HepG2 (cell line): ENCODE measurements around the gene PNO1. TPM values are rescaled to one million over a fixed set of nuclear protein-coding genes. Genes with fewer than 3 reads are reported as not detected.

Experiments used
- EED ChIP-seq: sonication (generic); formaldehyde crosslinking; IDR thresholded peaks from 2 replicates; pipeline ENCODE4 v1.5.0; 2020; ENCODE audit warnings: mild to moderate bottlenecking, missing genetic modification reagents
- FOXA1 ChIP-seq, 2 experiments: fragments of 450-650 bp in 1 of 2; sonication (generic) in 1 of 2; formaldehyde crosslinking in 1 of 2; IDR thresholded peaks; 2 replicates each; pipeline versions ENCODE4 v1.4.0 to v1.6.1; 2016 to 2020; ENCODE audit warnings: missing genetic modification reagents in 1 of 2
- HDAC1 ChIP-seq: sonication (generic); formaldehyde crosslinking; IDR thresholded peaks from 2 replicates; pipeline ENCODE4 v1.5.1; 2020; ENCODE audit warnings: mild to moderate bottlenecking, missing genetic modification reagents
- HMG20A ChIP-seq: IDR thresholded peaks from 2 replicates; pipeline ENCODE4 v1.6.1; 2016; ENCODE audit warnings: borderline replicate concordance
- MEF2D ChIP-seq: sonication (generic); formaldehyde crosslinking; IDR thresholded peaks from 2 replicates; pipeline ENCODE4 v1.5.1; 2020; ENCODE audit warnings: mild to moderate bottlenecking, missing genetic modification reagents
- THRA ChIP-seq: sonication (generic); formaldehyde crosslinking; IDR thresholded peaks from 2 replicates; pipeline ENCODE4 v1.4.0; 2020; ENCODE audit warnings: missing genetic modification reagents, borderline replicate concordance
- U2AF1 ChIP-seq: fragments of 200-400 bp; formaldehyde crosslinking; optimal IDR thresholded peaks from 2 replicates; pipeline ENCODE3; 2017; ENCODE audit warnings: mild to moderate bottlenecking, low read depth, low read length
- XBP1 ChIP-seq: sonication (generic); formaldehyde crosslinking; IDR thresholded peaks from 2 replicates; pipeline ENCODE4 v1.5.0; 2020; ENCODE audit warnings: missing genetic modification reagents
- ZHX2 ChIP-seq, 2 experiments: sonication (generic) in 1 of 2; formaldehyde crosslinking in 1 of 2; IDR thresholded peaks; 2 replicates each; pipeline versions ENCODE4 v1.6.1 to v1.9.0; 2014 to 2022; ENCODE audit warnings: antibody characterized with exemption in 1 of 2, borderline replicate concordance in 1 of 2, inconsistent platforms in 1 of 2, low read depth in 1 of 2, missing genetic modification reagents in 1 of 2
- ZNF18 ChIP-seq: sonication (generic); formaldehyde crosslinking; IDR thresholded peaks from 2 replicates; pipeline ENCODE4 v1.8.0; 2022; ENCODE audit warnings: mild to moderate bottlenecking, missing genetic modification reagents; ENCODE audit not compliant: insufficient replicate concordance
- ZNF253 ChIP-seq: sonication (generic); formaldehyde crosslinking; IDR thresholded peaks from 2 replicates; pipeline ENCODE4 v1.8.0; 2022; ENCODE audit warnings: mild to moderate bottlenecking, missing genetic modification reagents, borderline replicate concordance
- ZNF3 ChIP-seq: IDR thresholded peaks from 2 replicates; pipeline ENCODE4 v1.7.0; 2017; ENCODE audit warnings: inconsistent platforms
- ZNF749 ChIP-seq: sonication (generic); formaldehyde crosslinking; IDR thresholded peaks from 2 replicates; pipeline ENCODE4 v1.8.0; 2022; ENCODE audit warnings: mild to moderate bottlenecking, missing genetic modification reagents, moderate library complexity, borderline replicate concordance
- ZSCAN22 ChIP-seq: sonication (generic); formaldehyde crosslinking; IDR thresholded peaks from 2 replicates; pipeline ENCODE4 v1.4.0; 2020; ENCODE audit warnings: mild to moderate bottlenecking, missing genetic modification reagents
- ZSCAN5A ChIP-seq: sonication (generic); formaldehyde crosslinking; IDR thresholded peaks from 2 replicates; pipeline ENCODE4 v1.8.0; 2022; ENCODE audit warnings: mild to moderate bottlenecking, missing genetic modification reagents, borderline replicate concordance
- polyA plus RNA-seq, 8 experiments: library from polyadenylated mRNA; depleted of rRNA in 3 of 8; stranded (reverse) in 7 of 8; unstranded in 1 of 8; fragments of >200 nt; fragmentation: Illumina TruSeq in 4 of 8; extraction: Trizol in 4 of 8; gene quantifications; 2 replicates each; pipeline versions ENCODE4 v1.2.1 to v1.2.3, GENCODE V29; 2011 to 2016; ENCODE audit warnings: low read depth in 4 of 8, missing spikeins in 1 of 8, mixed read lengths in 1 of 8; ENCODE audit not compliant: insufficient read depth in 1 of 8
- total RNA-seq, 5 experiments: library from RNA; depleted of rRNA; stranded (reverse); fragments of >200 nt; fragmentation: Illumina TruSeq; extraction: Trizol; gene quantifications; 2 replicates each; pipeline ENCODE4 v1.2.3, GENCODE V29; 2016; ENCODE audit warnings: low read depth in 1 of 5

PNO1 gene
- total and polyA plus RNA-seq, 2 of the 13 experiments (the other 11 are each of a cell fraction or from before 2014, with no cell fraction given) = 12.8 to 48.5 TPM

- TF ChIP-seq MEF2D (CRISPR knock-in tag) (peak; percentile 32; the same call in 1 of the 2 replicates), ZNF18 (CRISPR knock-in tag) (peak; percentile 42), ZHX2 (IDR thresholded peaks at IDR 0.05; ENCODE audit: low read depth) (no peak; the same call in 1 of the 2 replicates), ZHX2 (CRISPR knock-in tag; IDR thresholded peaks at IDR 0.05; ENCODE audit: borderline replicate concordance) (no peak), U2AF1 (peak; percentile 72), ZSCAN22 (peak; percentile 70; the same call in 1 of the 2 replicates), THRA (CRISPR knock-in tag) (no peak; the same call in 1 of the 2 replicates), HMG20A (CRISPR knock-in tag) (no peak), ZNF253 (CRISPR knock-in tag) (peak; percentile 87; the same call in 1 of the 2 replicates), XBP1 (CRISPR knock-in tag) (no peak), ZSCAN5A (CRISPR knock-in tag) (peak; percentile 31; the same call in 1 of the 2 replicates), FOXA1 (IDR thresholded peaks at IDR 0.05) (no peak), FOXA1 (CRISPR knock-in tag; IDR thresholded peaks at IDR 0.05) (no peak), ZNF749 (peak; percentile 48; the same call in 1 of the 2 replicates), EED (CRISPR knock-in tag) (peak; percentile 83), ZNF3 (CRISPR knock-in tag) (no peak), HDAC1 (CRISPR knock-in tag) (peak; percentile 94)
These were observed at the start of gene PNO1 (continued) for GRCh38 chr2:68157402-68158133.
